B cell (primary cell): ENCODE measurements around the gene RPS18. TPM values are rescaled to one million over a fixed set of nuclear protein-coding genes. Genes with fewer than 3 reads are reported as not detected.

ENCODE experiments used
- ATAC-seq: fragments of 200-7000 bp; cut with Tn5 transposase; one replicate; pipeline ENCODE4 v1.10.0; 2021; ENCODE audit warnings: low read depth, mild to moderate bottlenecking, moderate number of reproducible peaks, moderate library complexity
- CTCF ChIA-PET: fragments of 350-600 bp; sonication (Branson Sonifier 250); formaldehyde crosslinking; loops from one replicate; lab custom pipeline; 2021; ENCODE audit warnings: antibody characterized with exemption, inconsistent platforms; lab: Charles Lee
- POLR2A ChIA-PET: fragments of 350-600 bp; sonication (Branson Sonifier 250); formaldehyde crosslinking; loops from one replicate; lab custom pipeline; 2021; ENCODE audit warnings: antibody characterized with exemption; lab: Charles Lee
- DNase-seq: peaks from one replicate; pipeline ENCODE4 v3.0.0; 2013
- H2AFZ ChIP-seq: 2 replicates; pipeline ENCODE4 v1.6.1; 2012; ENCODE audit warnings: mild to moderate bottlenecking, low read depth, low read length; ENCODE audit not compliant: insufficient read depth, poor library complexity, severe bottlenecking
- H3K27ac ChIP-seq, 2 donors: 1 replicate in 1 of 2; 2 replicates in 1 of 2; pipeline ENCODE4 v1.5.1; 2012 to 2013; ENCODE audit warnings: low read length in 2 of 2, mild to moderate bottlenecking in 2 of 2, moderate library complexity in 1 of 2
- H3K27me3 ChIP-seq, 4 experiments: fragments of 200-600 bp in 1 of 4; sonication (generic) in 1 of 4; replicated peaks in 1 of 4; 1 replicate in 2 of 4; 2 replicates in 2 of 4; pipeline versions ENCODE4 v1.6.1 to v1.7.0; 2013 to 2016; ENCODE audit warnings: low read length in 3 of 4, mild to moderate bottlenecking in 2 of 4, mixed read lengths in 1 of 4, moderate library complexity in 1 of 4; ENCODE audit not compliant: insufficient read depth in 4 of 4, control insufficient read depth in 3 of 4; ENCODE audit errors: control extremely low read depth in 1 of 4
- H3K36me3 ChIP-seq, 2 experiments: replicated peaks in 1 of 2; 1 replicate in 1 of 2; 2 replicates in 1 of 2; pipeline versions ENCODE4 v1.6.1 to v1.7.1; 2013; ENCODE audit warnings: low read length in 1 of 2; ENCODE audit not compliant: insufficient read depth in 2 of 2, control insufficient read depth in 1 of 2; ENCODE audit errors: control extremely low read depth in 1 of 2, extremely low read depth in 1 of 2
- H3K4me1 ChIP-seq, 2 donors: fragments of 200-600 bp in 1 of 2; sonication (generic) in 1 of 2; 1 replicate in 1 of 2; 2 replicates in 1 of 2; pipeline versions ENCODE4 v1.5.1 to v1.6.1; 2013 to 2017; ENCODE audit warnings: low read length in 2 of 2; ENCODE audit not compliant: control insufficient read depth in 2 of 2, insufficient read depth in 2 of 2
- H3K4me2 ChIP-seq: replicated peaks from 2 replicates; pipeline ENCODE3; 2012; ENCODE audit warnings: mild to moderate bottlenecking, low read depth, low read length; ENCODE audit not compliant: poor library complexity, severe bottlenecking
- H3K4me3 ChIP-seq, 5 experiments: fragments of 200-600 bp in 1 of 5; sonication (generic) in 1 of 5; 1 replicate in 3 of 5; 2 replicates in 2 of 5; pipeline versions ENCODE4 v1.5.1 to v1.7.0; 2011 to 2016; ENCODE audit warnings: low read length in 4 of 5, mild to moderate bottlenecking in 4 of 5, low read depth in 2 of 5, control low read depth in 1 of 5, moderate library complexity in 1 of 5; ENCODE audit not compliant: insufficient read depth in 1 of 5; ENCODE audit errors: control extremely low read depth in 1 of 5, extremely low read depth in 1 of 5
- H3K79me2 ChIP-seq: fragments of 200-600 bp; sonication (generic); one replicate; pipeline ENCODE4 v1.6.0; 2016; ENCODE audit warnings: low read length; ENCODE audit not compliant: control insufficient read depth, insufficient read depth
- H3K9ac ChIP-seq: fragments of 200-600 bp; sonication (generic); 2 replicates; pipeline ENCODE4 v1.6.1; 2017; ENCODE audit warnings: mild to moderate bottlenecking, low read length, moderate library complexity
- H3K9me3 ChIP-seq, 3 donors: one replicate each; pipeline versions ENCODE4 v1.6.1 to v1.7.1; 2013; ENCODE audit warnings: low read length in 2 of 3; ENCODE audit not compliant: control insufficient read depth in 2 of 3, insufficient read depth in 1 of 3; ENCODE audit errors: control extremely low read depth in 1 of 3
- H4K20me1 ChIP-seq: 2 replicates; pipeline ENCODE4 v1.6.0; 2012; ENCODE audit warnings: mild to moderate bottlenecking, low read length; ENCODE audit not compliant: insufficient read depth, control insufficient read depth, poor library complexity, severe bottlenecking
- H3K27ac Mint-ChIP-seq: one replicate; pipeline ENCODE4 v1.8.0; 2021; ENCODE audit warnings: mixed read lengths
- H3K27me3 Mint-ChIP-seq: one replicate; pipeline ENCODE4 v1.8.0; 2021; ENCODE audit warnings: mixed read lengths
- H3K4me1 Mint-ChIP-seq: one replicate; pipeline ENCODE4 v1.8.0; 2021; ENCODE audit warnings: mixed read lengths
- H3K4me3 Mint-ChIP-seq: one replicate; pipeline ENCODE4 v1.8.0; 2021; ENCODE audit warnings: mixed read lengths
- H3K9me3 Mint-ChIP-seq: one replicate; pipeline ENCODE4 v1.8.0; 2022; ENCODE audit warnings: mixed read lengths; ENCODE audit not compliant: insufficient read depth
- CTCF ChIP-seq: fragments of 200-600 bp; IDR thresholded peaks from one replicate; pipeline ENCODE4 v1.8.0; 2022; ENCODE audit warnings: antibody characterized with exemption, mild to moderate bottlenecking
- EZH2 ChIP-seq: IDR thresholded peaks from 2 replicates; pipeline ENCODE4 v1.6.1; 2012; ENCODE audit warnings: borderline replicate concordance, low read depth, mild to moderate bottlenecking, moderate library complexity, low read length; ENCODE audit not compliant: insufficient read depth, poor library complexity, severe bottlenecking
- WGBS: methylation state at CpG from one replicate; pipeline ENCODE4 v1.1.5; 2013; ENCODE audit warnings: missing lambda C conversion rate; ENCODE audit not compliant: insufficient coverage; 5-methylcytosine and 5-hydroxymethylcytosine counted together
- intact Hi-C: fragments of 100-400 bp; cut with micrococcal nuclease; formaldehyde crosslinking; loops from one replicate; pipeline ENCODE4 v1.10.0; 2022
- polyA plus RNA-seq: library from polyadenylated mRNA; depleted of rRNA; stranded (reverse); fragments of >200 nt; gene quantifications from 2 replicates; pipeline ENCODE4 v1.2.3, GENCODE V29; 2012
- total RNA-seq, 2 donors: library from RNA; stranded (reverse); fragments of 120-200 nt in 1 of 2; gene quantifications; 1 replicate in 1 of 2; 2 replicates in 1 of 2; pipeline versions ENCODE4 v1.2.3 to v1.2.4, GENCODE V29; 2013 to 2022

RPS18 gene
- total and polyA plus RNA-seq, 2 donors (not counting 1 experiment from before 2014, with no cell fraction given): 3,830 to 5,829 TPM

GRCh38 chr6:33272275-33273128 lies 627 bp downstream of the RPS18 start:
- H3K4me3 Mint-ChIP-seq: peak overlapping the region; percentile 94
- Histone ChIP-seq H3K4me3 (peak overlapping the region; percentile 81 to 95 (median 86)), H3K27me3 (no peaks in the 10 kb centered on the region), H3K36me3 (peaks cover 14 to 51% of the 10 kb centered on the region in 2 experiments), H4K20me1 (peaks cover 20% of the 10 kb centered on the region), H3K4me1 (peaks cover 48 to 58% of the 10 kb centered on the region in 2 donors), H3K27ac (peak overlapping the region; percentile 89 to 94), H3K79me2 (peaks cover 71% of the 10 kb centered on the region), H2AFZ (peak overlapping the region; percentile 99), H3K4me2 (peak overlapping the region; percentile 90), H3K9ac (peak overlapping the region; percentile 93), H3K9me3 (no peaks in the 10 kb centered on the region)
- no peak for TF ChIP-seq EZH2
- no peak for TF ChIP-seq CTCF
- intact Hi-C loops: loop anchor here (1.0 to 5.0 kb wide), 4 partner anchors 17 to 310 kb away; partner anchors contain the start of genes BAK1, KIFC1, PFDN6 and WDR46
- CTCF ChIA-PET: interaction anchor here (1.1 to 1.8 kb wide), 11 partner anchors 8 to 153 kb away, joined by 3 to 15 read pairs (median 4); partner anchors contain the start of genes PFDN6, WDR46 and ZBTB22
- WGBS: 11% methylated on average over 12 of the region's 22 CpGs
- peak overlapping the region; percentile 99 for H3K27ac Mint-ChIP-seq
- ATAC-seq: no peak
- peaks cover 67% of the 10 kb centered on the region for H3K4me1 Mint-ChIP-seq
- H3K9me3 Mint-ChIP-seq: no peaks in the 10 kb centered on the region
- no peak for DNase-seq
- H3K27me3 Mint-ChIP-seq: no peaks in the 10 kb centered on the region
- POLR2A ChIA-PET: interaction anchor here (0.5 to 2.2 kb wide), 14 partner anchors 12 to 301 kb away, joined by 3 to 36 read pairs (median 6); partner anchors contain the start of genes PFDN6, PHF1, RGL2 and WDR46
